Epidermal melanocyte (primary cell): ENCODE measurements around the gene VRK3.

ENCODE experiments used
- DNase-seq: peaks from one replicate; pipeline ENCODE4 v3.0.0; 2011; ENCODE audit warnings: low spot score; ENCODE audit not compliant: insufficient read length

VRK3 gene

DNA sequence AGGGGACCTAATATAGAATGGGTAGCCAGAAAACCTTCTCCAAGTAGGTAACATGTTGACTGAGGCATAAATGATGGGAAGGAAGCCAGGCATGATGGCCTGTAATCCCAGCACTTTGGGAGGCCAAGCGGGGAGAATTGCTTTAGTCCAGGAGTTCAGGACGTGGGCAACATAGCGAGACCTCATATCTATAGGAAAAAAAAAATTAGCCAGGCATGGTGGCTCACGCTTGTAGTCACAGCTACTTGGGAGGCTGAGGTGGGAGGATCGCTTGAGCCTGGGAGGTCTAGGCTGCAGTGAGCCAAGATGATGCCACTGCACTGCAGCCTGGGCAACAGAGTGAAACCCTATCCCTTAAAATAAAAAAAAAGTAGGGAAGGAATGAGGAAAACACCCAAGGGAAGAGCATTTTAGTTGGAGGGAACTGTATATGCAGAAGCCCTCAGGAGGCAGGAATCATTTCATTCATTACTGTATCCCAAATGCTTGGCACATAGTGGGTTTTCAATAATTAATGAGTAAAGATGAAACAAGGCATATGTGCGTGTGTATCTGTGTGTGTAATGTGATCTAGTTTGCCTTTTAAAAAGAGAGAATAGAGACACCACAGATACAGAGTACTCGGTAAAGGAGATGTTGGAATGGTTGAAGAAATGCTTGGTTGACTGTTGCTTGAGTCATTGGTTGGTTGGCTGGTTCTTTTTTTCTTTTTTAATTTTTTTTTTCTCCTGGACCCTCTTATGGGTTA lies 93.7 kb downstream of the VRK3 start:
- DNase-seq = no peak

DNA sequence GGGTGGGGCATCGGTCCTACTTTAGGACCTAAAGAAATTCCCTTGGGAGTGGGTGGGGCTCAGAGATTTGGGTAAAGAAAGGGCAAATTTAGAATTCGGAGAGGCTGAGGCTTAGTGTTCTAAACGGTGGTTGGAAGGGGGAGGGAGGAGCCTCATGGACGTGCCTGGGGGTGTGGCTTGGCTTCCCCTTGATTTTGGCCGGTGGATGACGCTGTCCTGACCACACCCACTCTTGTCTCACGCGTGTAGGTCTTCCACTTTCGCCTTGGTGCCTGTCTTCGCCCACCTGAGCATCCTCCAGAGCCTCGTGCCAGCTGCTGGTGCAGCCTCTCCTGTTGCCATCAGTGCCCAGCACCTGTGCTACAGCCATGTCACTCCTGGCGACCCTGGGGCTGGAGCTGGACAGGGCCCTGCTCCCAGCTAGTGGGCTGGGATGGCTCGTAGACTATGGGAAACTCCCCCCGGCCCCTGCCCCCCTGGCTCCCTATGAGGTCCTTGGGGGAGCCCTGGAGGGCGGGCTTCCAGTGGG lies 94.6 kb downstream of the VRK3 start:
- DNase-seq = no peak

GRCh38 chr19:49929611-49930482 lies 95.3 kb downstream of the VRK3 start:
- peak; percentile 95 for DNase-seq

DNA sequence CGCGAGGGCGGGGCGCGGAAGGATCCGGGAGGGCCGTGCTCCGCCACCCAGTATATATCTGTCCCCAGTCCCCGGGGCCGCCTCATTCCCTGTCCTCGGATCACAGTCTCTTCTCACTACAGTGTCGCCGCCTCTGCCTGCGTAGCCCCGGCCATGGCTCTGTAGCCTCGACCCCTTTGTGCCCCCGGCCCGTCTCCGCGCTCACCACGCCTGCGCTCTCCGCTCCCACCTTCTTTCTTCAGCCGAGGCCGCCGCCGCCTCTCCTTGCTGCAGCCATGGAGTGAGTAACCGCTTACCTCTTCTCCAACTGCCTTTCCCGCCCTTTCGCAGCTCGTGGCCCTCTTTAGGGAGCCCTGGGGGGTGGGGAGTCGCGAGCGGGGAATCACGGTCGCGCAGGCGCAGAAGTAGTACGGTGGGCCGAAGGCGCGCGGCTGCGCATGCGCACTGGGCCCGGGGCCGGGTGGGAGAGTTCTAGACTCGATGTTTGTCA lies 96.0 kb downstream of the VRK3 start, which contains the start of the genes ATF5 and NUP62:
Gene ATF5, plus strand, starts transcription at position 85 of the 490 bp plus-strand sequence. CDS start 1,646 bp downstream, outside the sequence.
Gene NUP62, minus strand, starts transcription at position 384 of the 490 bp plus-strand sequence. CDS start 19,697 bp downstream, outside the sequence.
- DNase-seq = peak; percentile 98

DNA sequence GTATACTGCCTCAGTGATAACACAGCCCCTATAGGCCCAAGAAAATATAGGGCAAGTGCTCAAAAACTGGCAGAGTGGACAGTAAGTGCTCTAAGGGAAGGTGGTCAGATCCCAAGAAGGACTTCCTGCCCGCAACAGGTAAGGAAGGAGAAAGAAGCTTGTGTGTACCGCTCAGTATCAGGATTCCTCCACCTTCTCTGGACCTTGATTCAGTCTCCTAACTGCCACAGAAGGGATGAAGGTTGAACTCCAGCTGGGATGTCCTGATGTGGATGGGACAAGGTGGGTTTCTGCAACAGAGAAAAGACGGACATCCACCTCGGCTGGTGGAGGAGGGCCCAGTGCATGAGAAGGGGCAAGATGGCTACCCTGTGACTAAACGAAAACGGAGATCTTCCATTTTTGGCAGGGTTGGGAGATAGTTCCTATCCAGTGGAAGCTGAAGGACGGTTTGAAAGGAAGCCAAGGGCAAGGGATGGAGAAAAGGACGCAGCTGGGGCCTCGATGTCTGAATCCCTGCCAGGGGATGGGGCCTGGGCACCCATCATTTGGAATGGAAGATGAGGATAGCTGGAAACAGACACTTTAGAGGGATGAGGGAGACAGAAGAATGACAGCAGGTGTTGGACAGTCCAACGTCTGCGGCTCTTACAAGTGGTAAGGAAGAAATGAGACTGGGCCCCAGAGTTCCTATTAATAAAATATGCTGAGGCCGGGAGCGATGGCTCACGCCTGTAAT lies 97.5 kb downstream of the VRK3 start:
- no peak for DNase-seq

GRCh38 chr19:49926515-49926914 lies 98.7 kb downstream of the VRK3 start:
- no peak for DNase-seq
